HG03064 (cell line): Measurements from ENCODE around the gene REXO1.

ENCODE experiments used
- ATAC-seq: cut with Tn5 transposase; IDR thresholded peaks from one replicate; pipeline ENCODE4 v1.9.1; 2021; ENCODE audit warnings: low read depth; ENCODE audit not compliant: unreplicated experiment

The REXO1 gene

GRCh38 chr19:1768918-1769644 is 79.2 kb downstream of the REXO1 start:
- ATAC-seq, result no peak

- no peak for ATAC-seq
Observed at GRCh38 chr19:1768248-1768647, 80.0 kb downstream of the REXO1 start.

GRCh38 chr19:1767464-1767933 is 80.8 kb downstream of the REXO1 start:
- no peak for ATAC-seq

GRCh38 chr19:1766800-1767352 is 81.4 kb downstream of the REXO1 start:
- ATAC-seq, result no peak

DNA sequence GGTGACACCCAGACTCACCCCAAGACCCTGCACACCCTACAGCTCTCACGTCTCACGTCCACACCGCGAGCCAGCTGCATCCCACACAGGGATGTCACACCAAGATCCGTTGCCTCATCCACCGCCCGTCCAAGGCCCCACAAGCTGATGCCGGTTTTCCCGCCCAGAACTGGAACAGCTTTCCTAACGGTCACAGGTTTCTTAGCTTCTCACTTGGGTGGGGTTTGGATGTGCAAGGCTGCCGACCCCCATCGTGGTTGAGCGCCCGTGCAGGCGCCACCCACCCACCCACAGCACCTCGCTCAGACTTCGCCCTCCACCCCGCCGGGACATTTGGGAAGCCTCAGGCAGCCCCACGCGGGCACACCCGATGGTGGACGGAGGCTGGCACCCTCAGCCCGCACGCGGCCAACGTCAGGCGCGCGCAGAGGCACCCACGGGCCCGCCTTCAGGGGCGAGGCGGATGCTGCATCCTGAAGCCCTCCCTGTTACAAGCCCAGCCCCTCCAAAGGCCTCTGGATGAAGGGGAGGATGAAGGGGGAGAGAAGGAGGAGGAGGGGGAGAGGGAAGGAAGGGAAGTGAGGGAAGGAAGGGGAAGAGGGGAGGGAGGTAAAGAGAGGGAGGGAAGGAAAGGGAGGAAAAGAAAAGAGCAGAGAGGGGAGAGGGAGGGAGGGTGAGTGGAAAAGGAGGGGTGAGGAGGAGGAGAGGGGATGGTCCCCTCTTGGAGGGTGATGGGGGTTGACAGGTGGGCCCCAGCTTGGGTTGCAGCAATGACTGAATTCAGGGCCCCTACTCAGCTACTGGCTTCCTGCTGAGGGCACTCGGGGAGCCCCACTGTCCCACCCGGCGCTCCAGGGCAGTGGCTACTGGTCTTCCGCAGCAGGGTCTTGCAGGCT is 82.1 kb downstream of the REXO1 start:
- ATAC-seq, result no peak
